Astrocyte of the cerebellum (primary cell): ENCODE results near the gene ACSL6.

Experiments
- DNase-seq: peaks from one replicate; pipeline ENCODE4 v3.0.0-alpha.2; 2011; ENCODE audit warnings: low read depth
- H3K4me3 ChIP-seq: 2 replicates; pipeline ENCODE4 v1.5.1; 2011; ENCODE audit warnings: mild to moderate bottlenecking, low read depth, low read length, moderate library complexity
- CTCF ChIP-seq: IDR thresholded peaks from 2 replicates; pipeline ENCODE4 v1.5.1; 2012; ENCODE audit warnings: low read length, low read depth, moderate library complexity, mild to moderate bottlenecking; ENCODE audit errors: missing control alignments
- in situ Hi-C: cut with HindIII; loops from 2 replicates; pipeline ENCODE4 v1.10.0; 2017; ENCODE audit warnings: low sequenced_read_pairs

The ACSL6 gene

GRCh38 chr5:132006331-132007120 lies 4.9 kb downstream of the ACSL6 start:
- in situ Hi-C loops, result loop anchor here (25.0 kb wide), 3 partner anchors 319 to 569 kb away; no protein-coding TSS in a partner anchor
- no peak overlapping the region for H3K4me3 ChIP-seq
- no peak for DNase-seq
- TF ChIP-seq CTCF, result no peak

- no peak overlapping the region for H3K4me3 ChIP-seq
- in situ Hi-C loops, result loop anchor here (25.0 kb wide), 3 partner anchors 318 to 568 kb away; no protein-coding TSS in a partner anchor
- no peak for DNase-seq
- no peak for TF ChIP-seq CTCF
These were observed 5.9 kb downstream of the ACSL6 start for GRCh38 chr5:132005591-132005990.

GRCh38 chr5:132003982-132004381 lies 7.5 kb downstream of the ACSL6 start:
- no peak overlapping the region for H3K4me3 ChIP-seq
- DNase-seq, result no peak
- TF ChIP-seq CTCF, result no peak
- in situ Hi-C loops, result loop anchor here (25.0 kb wide), 3 partner anchors 317 to 567 kb away; no protein-coding TSS in a partner anchor

DNA sequence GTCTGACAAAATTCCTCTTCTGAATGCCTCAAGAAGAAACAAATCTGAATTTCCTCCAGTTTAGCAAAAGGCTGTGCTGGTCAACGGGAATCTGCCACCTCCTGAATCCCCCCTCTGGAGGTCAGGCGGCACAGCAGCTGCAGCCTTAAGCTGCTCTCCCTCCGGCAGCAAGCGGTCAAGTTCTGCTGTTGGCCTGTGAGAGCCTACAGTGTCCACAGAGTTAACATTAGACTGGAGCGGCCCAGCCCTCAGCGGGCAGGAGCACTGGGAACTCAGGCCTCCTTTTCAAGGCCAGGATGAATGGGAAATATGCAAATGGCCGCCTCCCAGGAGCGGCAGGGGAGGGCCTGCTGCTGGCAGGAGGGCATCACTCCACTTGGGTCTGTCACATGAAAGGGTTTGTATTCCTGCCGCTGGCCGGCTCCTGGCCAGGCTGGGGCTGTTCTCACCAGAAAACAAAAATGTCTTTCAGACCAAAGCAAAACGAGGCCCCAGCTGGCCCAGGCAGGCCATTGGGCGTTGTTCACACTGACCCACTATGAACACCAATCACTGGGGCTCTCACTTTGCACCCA lies 8.2 kb downstream of the ACSL6 start:
- DNase-seq, result peak; percentile 11
- H3K4me3 ChIP-seq, result no peak overlapping the region
- in situ Hi-C loops, result loop anchor here (25.0 kb wide), 3 partner anchors 316 to 566 kb away; no protein-coding TSS in a partner anchor
- peak; percentile 47 for TF ChIP-seq CTCF

DNA sequence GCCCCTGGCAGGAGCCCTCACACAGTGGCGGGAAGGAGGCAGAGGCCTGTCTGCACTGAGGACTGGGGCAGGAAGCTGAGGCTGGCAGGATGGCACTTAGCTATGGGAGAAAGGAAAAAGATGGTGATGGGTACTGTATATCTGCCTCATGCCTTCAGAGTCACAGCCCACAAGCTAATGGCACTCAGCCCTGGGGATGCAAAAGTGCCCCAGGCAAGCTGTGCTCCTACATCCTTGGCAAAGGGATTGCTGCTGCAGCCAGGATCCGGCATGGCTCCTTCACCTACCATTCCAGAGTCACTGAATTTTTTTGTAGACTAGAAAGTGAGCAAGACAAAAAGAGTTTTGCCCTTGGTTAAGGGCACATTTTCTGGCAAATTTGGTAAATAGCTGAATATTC lies 8.7 kb downstream of the ACSL6 start:
- in situ Hi-C loops, result loop anchor here (25.0 kb wide), 3 partner anchors 315 to 565 kb away; no protein-coding TSS in a partner anchor

More for the DNA sequence above, 8.7 kb downstream of the ACSL6 start:
- DNase-seq, result no peak
- no peak for TF ChIP-seq CTCF
- no peak overlapping the region for H3K4me3 ChIP-seq
